Measurements from ENCODE around the gene RASAL1.

RASAL1 gene

DNA sequence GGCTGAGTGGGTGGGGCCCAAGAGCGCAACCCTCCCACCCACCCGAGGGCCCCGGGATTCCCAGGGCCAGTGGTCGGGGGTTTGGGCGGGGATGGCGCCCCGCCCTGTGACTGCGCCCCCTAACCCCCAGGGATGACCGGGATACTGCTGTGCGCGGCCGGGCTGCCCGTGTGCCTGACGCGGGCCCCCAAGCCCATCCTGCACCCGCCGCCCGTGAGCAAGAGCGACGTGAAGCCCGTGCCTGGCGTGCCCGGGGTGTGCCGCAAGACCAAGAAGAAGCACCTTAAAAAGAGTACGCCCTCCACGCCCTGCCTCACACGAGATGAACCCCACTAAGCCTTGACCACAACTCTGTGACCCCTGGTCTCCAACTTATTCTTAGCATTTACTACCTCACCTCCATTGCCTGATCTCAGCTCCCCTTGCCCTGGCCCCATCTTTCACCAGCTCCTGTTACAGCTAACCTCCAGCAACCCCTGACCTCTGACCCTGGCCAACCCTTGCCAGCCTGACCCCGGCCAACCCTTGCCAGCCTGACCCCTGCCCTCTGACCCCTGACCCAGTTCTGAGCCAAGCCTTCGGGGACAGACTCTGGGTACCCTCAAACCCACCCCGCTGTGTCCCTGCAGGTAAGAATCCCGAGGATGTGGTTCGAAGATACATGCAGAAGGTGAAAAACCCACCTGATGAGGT is 42.0 kb downstream of the RASAL1 start:
- no peak for DNase-seq

DNA sequence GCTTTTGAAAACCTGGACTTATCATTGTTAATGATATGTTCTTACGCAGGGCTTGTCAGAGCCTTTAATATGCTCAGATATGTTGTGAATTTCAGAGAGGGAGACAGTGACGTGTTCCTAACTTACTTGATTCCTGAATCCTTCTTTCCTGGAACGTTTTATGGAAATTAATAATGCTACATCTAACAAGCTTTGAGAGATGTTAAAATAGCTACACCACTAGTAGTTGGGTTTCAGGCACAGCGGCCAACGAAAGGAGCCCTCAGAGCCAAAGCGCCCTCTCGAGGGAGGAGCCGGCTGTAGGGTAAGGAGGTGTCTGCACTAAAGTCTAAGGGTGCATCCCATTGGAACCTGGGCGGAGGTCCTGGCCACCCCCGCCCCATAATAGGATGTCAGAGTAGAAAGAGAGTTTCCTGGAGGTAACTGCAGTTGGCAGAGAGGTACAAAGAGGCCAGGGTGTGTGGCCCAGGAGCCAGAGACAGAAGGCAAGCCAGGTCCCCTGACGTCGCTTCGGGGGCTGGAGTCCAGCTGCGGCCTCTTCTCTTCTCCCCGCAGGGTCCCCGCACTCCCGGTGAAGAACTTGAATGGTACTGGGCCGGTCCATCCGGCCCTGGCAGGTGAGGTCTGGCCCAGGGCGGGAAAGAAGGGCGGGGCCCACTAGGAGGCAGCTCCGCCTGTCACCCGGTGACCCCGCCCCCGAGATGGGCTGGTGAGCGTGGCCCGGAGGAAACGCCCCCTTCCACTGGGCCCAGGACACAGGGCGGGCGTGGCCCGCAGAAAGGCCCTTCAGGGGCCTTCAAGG is 42.8 kb downstream of the RASAL1 start:
- peak; percentile 30 for DNase-seq

DNA sequence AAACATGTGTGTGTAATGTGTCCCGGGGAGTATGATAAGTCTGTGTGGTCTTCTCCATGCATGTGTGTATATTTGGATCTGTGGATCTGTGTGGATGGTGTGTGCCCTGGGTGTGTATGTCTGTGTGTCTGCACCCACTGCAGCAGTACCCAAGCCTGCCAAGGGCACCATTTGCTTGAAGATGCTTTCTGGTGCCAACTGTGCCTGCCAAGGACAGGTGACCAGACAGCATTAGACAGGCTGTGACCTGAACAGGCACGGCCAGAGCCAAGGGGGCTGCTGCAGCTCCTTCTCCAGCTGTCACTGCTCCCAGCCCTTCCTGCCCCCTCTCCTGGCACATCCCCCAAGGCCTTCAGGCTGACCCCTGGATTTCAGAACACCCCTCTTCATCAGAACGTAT is 44.1 kb downstream of the RASAL1 start:
- no peak for DNase-seq

- DNase-seq: no peak
These were observed 44.8 kb downstream of the RASAL1 start for GRCh38 chr12:113090740-113091139.

DNA sequence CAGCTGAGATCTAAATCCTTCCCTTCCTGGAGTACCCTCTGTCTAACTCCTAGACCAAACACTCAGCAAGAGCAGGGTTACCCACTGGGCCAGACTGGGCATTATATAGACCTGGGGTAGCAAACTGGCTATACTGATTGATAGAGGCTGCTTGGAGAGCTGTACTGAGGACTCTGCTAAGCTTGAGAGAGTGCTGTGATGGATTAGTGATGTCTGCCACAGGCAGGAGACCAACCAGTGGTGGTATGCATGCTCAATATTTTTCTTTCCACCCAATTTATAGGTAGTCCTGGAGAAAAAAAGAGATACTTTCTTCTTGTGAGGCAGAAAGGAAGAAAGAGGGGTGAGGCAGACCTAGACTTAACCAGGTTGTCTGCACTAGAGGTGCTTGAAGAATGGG is 45.7 kb downstream of the RASAL1 start:
- no peak for DNase-seq

DNA sequence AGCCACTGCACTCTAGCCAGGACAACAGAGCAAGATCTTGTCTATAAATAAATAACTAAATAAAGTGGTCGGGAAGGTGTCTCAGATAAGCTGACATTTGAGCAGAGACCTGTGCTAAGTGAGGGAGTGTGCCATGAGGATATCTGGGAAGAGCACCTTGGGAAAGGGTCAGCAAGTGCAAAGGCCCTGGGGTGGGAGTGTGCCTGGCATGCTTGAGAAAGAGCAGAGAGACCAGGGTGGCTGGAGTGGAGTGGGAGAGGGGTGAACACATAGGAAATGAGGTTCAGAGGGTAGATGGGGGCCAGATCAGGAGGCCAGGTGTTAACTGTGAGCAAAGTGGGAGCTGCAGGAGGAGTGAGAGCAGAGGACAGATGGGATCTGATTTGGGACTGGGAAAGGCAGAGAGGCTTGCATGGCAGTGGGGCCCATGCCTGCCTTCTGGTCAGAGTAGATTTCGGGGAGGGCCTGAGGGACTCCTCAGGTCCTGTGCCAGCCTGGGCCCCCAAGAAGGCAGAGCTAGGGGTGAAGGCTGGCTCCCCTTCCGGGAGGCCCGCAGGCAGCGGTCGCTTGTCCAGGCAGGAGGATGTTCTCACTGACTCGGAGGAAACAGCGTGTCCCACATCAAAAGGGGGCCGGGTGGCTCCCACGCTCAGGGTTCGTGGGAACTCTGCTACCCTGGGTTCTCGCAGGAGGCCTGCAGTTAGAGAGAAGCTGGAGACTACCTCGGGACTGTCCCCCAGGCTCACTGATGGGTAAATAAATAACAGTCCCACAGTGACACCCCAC is 46.4 kb downstream of the RASAL1 start:
- peak; percentile 66 for DNase-seq

GRCh38 chr12:113088037-113088436 is 47.5 kb downstream of the RASAL1 start:
- peak; percentile 19 for DNase-seq

DNA sequence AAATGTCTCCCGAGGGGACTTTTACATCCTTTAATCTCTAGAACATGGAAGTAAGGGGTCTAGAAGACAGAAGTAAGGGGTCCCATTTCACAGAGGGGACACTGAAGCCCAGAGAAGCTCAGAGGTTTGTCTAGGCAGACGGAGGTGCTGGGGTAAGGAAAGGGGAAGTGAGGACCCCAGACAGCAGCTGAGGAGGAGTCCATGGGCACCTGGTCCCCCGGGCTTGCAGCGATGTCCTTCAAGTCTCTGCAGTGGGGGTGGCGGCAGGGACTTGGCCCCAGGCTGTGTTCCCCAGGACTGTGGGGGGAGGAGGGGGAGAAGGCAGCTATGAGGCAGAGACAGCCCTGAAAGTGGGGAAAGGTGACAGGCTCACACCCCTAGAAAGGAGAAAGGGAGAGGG is 48.4 kb downstream of the RASAL1 start:
- DNase-seq: no peak

DNA sequence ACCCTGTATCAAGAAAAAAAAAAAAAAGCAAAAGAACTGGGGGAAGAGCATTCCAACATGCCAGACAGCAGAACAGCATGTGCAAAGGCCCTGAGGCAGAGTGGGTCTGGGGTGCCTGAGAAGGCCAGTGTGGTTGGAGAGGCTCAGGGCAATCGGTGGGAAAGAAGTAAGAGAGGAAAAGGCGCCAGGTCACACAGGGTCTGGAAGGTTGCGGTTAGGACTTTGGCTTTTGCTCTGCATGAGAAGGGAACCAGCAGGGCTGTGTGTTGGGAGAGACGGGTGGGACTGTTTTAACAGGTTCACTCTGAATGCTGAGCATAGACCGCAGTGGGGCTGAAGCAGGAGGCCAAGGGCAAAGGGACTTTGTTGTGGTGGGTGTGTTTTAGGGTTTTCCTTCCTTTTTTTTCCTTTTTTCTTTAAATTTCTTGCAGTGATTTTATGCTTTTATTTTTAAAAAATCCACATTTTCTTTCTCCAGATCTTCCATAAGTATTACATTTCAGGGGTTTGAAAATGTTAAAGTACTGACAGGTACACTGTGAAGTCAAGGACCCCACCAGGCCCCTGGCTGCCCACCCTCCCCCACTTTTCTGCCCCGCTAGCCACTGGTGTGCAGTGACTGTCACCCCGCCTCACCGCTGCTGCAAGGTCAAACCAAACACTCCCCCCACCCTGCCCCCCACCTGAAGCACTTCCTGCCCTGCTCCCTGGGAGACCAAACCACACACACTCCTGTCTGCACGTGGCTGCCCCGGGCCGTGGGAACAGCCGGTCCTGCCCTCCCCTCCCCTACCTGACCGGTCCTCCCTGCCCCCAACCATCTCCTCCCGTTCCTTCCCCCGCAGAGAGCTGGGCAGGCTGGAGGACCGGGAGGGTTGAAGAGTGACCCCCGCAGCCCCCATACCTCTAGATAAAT is 49.1 kb downstream of the RASAL1 start:
- DNase-seq: peak; percentile 68

GRCh38 chr12:113083863-113084435 is 51.6 kb downstream of the RASAL1 start:
- DNase-seq: no peak

DNA sequence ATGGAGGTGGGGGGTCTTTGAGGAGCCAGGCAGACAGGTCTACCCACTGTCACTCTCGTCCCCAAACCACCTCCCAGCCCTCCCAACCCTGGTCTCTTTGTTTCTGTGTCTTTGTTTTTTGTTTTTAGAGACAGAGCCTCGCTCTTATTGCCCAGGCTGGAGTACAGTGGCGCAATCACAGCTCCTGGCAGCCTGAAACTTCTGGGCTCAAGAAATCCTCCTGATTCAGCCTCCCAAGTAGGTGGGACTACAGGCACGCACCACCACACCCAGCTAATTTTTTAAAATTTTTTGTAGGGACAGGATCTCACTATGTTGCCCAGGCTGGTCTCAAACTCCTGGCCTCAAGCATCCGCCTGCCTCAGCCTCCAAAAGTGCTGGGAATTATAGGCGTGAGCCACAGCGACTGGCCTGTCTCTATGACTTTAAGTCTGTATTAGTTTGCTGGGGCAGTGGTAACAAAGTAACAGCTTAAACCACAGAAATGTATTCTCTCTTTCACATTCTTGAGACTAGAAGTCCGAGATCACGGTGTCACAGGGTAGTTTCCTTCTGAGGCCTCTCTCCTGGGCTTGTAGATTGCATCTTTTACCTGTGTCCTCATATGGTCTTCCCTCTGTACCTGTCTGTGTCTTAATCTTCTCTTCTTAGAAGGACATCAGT is 52.9 kb downstream of the RASAL1 start:
- DNase-seq: no peak

- no peak for DNase-seq
These were observed 53.7 kb downstream of the RASAL1 start for GRCh38 chr12:113081873-113082272.

DNA sequence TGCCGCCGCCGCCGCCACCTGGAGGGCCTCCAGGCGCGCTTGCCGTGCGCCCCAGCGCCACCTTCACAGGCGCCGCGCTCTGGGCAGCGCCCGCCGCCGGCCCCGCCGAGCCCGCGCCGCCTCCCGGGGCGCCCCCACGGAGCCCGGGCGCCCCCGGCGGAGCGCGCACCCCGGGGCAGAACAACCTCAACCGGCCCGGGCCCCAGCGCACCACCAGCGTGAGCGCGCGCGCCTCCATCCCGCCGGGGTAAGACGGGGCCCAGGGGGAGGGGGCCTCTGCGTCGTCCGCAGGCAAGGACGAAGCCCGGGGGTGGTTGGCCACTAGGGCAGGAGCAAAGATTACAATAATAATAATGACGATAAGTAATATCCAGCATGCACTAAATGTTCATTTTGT is 57.7 kb downstream of the RASAL1 start:
- no peak for DNase-seq

GRCh38 chr12:113077057-113077858 is 58.3 kb downstream of the RASAL1 start:
- no peak for DNase-seq

- no peak for DNase-seq
These were observed 60.4 kb downstream of the RASAL1 start for GRCh38 chr12:113075137-113075683.

- no peak for DNase-seq
These were observed 62.0 kb downstream of the RASAL1 start for GRCh38 chr12:113073586-113073985.

DNA sequence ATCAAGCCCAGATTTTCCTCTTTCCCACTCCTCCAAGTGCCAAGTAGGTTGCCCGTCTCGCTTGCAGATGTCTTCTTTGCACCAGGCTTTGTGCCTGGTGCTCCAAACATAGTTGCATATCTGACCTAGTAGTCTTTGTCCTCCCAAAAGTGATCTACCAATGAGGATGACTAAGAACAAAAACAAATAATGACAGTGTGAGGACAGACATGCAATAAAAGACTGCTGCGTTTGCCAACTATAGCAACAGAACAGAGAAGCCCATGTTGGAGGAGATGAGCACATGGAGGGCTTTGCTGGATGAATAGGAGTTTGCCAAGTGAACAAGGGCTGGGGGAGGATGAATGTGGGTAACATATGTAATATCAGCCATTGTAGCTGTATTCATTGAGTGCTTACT is 63.4 kb downstream of the RASAL1 start:
- no peak for DNase-seq

GRCh38 chr12:113071135-113072112 is 64.1 kb downstream of the RASAL1 start:
- no peak for DNase-seq
